Right kidney (tissue), 9 donors: ENCODE data around the gene CAP2.

Experiments used
- DNase-seq: peaks from one replicate; pipeline ENCODE4 v3.0.0-alpha.2; 2016
- long read RNA-seq, 8 donors: transcript quantifications; one replicate each; lab custom pipeline, GENCODE V29; 2026

The CAP2 gene
- long read RNA-seq, donor 1, partial matches to known transcripts: 0 of 2 reads
- long read RNA-seq, donor 1, other reads (novel, unspliced or antisense): 0 of 2 reads
- long read RNA-seq, donor 2: 0 reads
- long read RNA-seq, donor 3: 0 reads
- long read RNA-seq, donor 4: 0 reads
- long read RNA-seq, donor 5, partial matches to known transcripts: 0 of 5 reads
- long read RNA-seq, donor 5, other reads (novel, unspliced or antisense): 0 of 5 reads
- long read RNA-seq, donor 6: 0 reads
- long read RNA-seq, donor 7, partial matches to known transcripts: 8 of 12 reads
- long read RNA-seq, donor 7, other reads (novel, unspliced or antisense): 0 of 12 reads
- long read RNA-seq, donor 8, partial matches to known transcripts: 0 of 2 reads
- long read RNA-seq, donor 8, other reads (novel, unspliced or antisense): 0 of 2 reads

- DNase-seq: peak; percentile 69
These were observed at the start of gene CAP2 for GRCh38 chr6:17392978-17393891. Gene CAP2 (plus strand): TSS chr6:17393595. CDS start chr6:17421556, 27,961 bp downstream.

DNA sequence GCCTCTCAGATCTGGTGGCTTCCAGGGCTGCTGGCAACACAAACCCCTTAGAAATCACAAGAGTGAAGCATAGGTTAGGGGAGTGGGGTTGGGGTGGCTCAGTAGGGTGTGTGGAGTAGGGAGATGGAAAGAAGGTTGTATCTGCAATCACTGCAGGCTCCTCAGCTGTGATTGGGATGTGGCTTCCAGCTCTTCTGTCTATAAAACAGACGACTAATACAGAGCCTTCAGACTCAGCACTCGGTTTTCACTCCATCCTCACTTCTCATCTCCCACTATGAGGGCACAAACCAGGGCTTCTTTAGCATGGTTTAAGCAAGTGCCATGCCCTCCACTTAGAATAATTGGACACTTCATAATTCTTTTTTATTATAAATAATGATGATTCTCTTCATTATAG is 46.4 kb upstream of the CAP2 start:
- DNase-seq: no peak

GRCh38 chr6:17349427-17349826 is 44.0 kb upstream of the CAP2 start:
- DNase-seq: no peak

GRCh38 chr6:17352302-17352701 is 41.1 kb upstream of the CAP2 start:
- no peak for DNase-seq

DNA sequence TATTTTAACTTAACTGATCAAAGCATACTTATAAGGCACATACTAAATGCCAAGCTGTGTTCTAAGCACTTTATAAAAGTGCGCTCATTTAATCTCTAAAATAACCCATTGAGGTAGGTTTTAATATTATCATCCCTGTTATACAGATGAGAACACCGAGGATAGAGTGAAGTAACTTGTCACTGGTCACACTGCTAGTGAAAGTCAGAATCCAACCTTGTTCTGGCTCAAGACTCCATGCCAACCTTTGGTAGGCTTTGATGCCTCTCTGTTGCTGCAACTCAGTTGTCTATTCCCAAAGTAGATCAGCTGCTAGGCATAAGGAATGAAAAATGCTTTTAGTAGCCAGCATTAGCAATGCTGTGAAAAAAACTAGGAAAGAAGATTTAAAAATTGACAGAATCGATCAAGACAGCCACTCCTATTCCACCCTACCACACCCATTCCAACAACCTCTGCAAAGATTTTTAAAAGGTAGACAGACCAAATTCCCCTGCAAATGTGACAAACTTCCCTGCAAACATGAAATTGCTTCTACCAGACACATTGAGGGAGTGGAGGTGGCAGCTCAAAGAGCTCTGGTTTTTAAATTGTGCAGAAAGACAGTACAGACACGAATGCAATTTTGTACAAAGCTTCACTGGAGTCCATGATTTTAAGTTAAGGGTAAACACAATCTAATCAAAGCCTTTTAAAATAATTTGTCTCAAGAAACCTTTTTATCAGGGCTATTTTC is 39.8 kb upstream of the CAP2 start:
- no peak for DNase-seq

- no peak for DNase-seq
These were observed 38.5 kb upstream of the CAP2 start for GRCh38 chr6:17354700-17355403.

- DNase-seq: no peak
These were observed 38.0 kb upstream of the CAP2 start for GRCh38 chr6:17355404-17355774.

DNA sequence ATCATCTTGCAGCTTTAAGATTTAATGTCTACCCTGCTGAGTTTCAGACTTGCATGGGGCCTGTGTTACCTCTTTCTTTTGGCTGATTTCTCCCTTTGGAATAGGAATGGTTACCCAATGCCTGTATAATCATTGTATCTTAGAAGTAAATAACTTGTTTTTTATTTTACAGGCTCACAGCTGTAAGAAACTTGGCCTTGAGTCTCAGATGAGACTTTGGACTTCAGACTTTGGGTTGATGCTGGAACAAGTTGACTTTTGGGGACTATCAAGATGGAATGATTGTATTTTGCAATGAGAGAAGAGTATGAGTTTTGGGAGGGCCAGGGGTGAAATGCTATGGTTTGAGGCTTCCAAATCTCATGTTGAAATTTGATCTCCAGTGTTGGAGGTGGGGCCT is 34.9 kb upstream of the CAP2 start:
- no peak for DNase-seq

GRCh38 chr6:17360564-17360963 is 32.8 kb upstream of the CAP2 start:
- no peak for DNase-seq

DNA sequence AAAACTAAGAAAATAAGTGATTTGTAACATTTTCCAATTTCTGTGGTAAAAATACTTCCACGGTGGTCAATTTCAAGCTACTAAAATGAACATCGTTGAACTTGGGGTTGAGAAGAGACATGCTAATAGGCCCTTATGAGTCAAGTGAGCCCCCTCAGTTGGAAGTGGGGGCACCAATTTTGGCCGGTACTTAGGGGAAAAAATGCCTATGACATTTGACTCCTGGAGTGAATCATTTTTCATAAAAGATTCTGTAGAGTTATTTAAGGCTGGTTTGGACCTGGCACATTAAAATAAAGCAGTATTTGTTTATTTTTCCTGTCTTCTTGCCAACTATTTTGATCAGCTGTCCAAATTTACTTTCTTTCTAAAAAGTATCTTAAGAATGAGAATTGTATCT is 32.4 kb upstream of the CAP2 start:
- no peak for DNase-seq

- no peak for DNase-seq
These were observed 27.4 kb upstream of the CAP2 start for GRCh38 chr6:17365961-17366360.

GRCh38 chr6:17367868-17368267 is 25.5 kb upstream of the CAP2 start:
- DNase-seq: no peak

GRCh38 chr6:17381424-17382147 is 11.8 kb upstream of the CAP2 start:
- DNase-seq: no peak

DNA sequence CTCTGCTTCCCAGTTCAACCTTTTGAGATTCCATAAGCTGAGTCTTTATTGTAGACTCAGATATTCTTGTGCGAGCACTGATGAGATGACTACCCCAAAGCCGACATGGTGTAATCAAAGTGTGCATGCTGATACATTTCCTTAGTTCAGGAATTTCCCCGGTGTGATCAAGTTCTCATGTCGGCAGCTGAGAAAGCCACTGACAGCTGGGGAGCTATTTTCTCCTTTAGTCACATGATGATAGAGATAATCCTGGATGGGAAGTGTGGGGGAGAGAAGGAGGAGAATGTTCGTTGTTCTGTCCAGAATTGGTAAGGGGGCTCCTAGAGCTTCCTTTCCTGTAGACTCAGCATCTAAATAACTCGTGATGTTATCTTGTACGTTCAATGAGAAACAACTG is 7.7 kb upstream of the CAP2 start:
- DNase-seq: no peak

GRCh38 chr6:17388365-17388764 is 5.0 kb upstream of the CAP2 start:
- no peak for DNase-seq

GRCh38 chr6:17389274-17389847 is 4.0 kb upstream of the CAP2 start:
- no peak for DNase-seq

DNA sequence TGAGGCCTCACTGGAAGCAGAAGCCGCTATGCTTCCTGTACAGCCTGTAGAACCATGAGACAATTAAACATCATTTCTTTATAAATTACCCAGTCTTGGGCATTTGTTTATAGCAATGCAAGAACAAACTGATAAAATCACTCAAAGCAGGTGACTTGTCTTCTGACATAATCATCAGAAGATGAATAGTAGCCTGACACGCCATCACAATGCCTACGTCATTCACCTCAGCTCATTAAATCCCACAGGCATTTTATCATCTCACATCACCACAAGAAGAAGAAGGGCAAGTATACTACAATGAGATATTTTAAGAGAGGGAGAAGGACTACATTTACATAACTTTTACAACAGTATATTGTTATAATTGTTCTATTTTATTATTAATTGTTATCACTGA is 3.1 kb upstream of the CAP2 start:
- DNase-seq: no peak

- DNase-seq: no peak
These were observed 1.4 kb upstream of the CAP2 start for GRCh38 chr6:17391976-17392375.

GRCh38 chr6:17393892-17394631 is 667 bp downstream of the CAP2 start:
- peak; percentile 78 for DNase-seq

GRCh38 chr6:17395112-17395511 is 1.7 kb downstream of the CAP2 start:
- DNase-seq: no peak
